SK-N-SH (cell line): Measurements from ENCODE around the gene OR2W3. TPM values are rescaled to one million over a fixed set of nuclear protein-coding genes. Genes with fewer than 3 reads are reported as not detected.

Experiments used
- CTCF ChIA-PET: fragments of 300-600, 350-600 bp; formaldehyde crosslinking; extraction: SDS; loops from one replicate; lab custom pipeline; 2021; lab: Yijun Ruan, JAX
- POLR2A ChIA-PET: fragments of 350-600 bp; sonication (Branson Sonifier 250); formaldehyde crosslinking; extraction: SDS; loops from one replicate; lab custom pipeline; 2020; ENCODE audit warnings: antibody characterized with exemption, inconsistent platforms; lab: Yijun Ruan, JAX
- DNase-seq: peaks from one replicate; pipeline ENCODE4 v3.0.0; 2012
- H2AFZ ChIP-seq: fragments of 200-600 bp; sonication (generic); 2 replicates; pipeline ENCODE4 v1.8.1; 2016; ENCODE audit warnings: antibody characterized with exemption, mild to moderate bottlenecking, low read depth
- H3F3A ChIP-seq: fragments of 200-600 bp; sonication (generic); replicated peaks from 2 replicates; pipeline ENCODE3; 2016; ENCODE audit warnings: antibody characterized with exemption, mild to moderate bottlenecking; ENCODE audit not compliant: insufficient read depth
- H3K27ac ChIP-seq, 2 experiments: fragments of 200-500 bp in 1 of 2; fragments of 200-600 bp in 1 of 2; sonication (Bioruptor generic) in 1 of 2; sonication (generic), shearing (Covaris generic) in 1 of 2; 2 replicates each; pipeline versions ENCODE4 v1.5.1 to v1.6.1; 2014 to 2016; ENCODE audit warnings: low read depth in 2 of 2, inconsistent platforms in 1 of 2, low read length in 1 of 2, mild to moderate bottlenecking in 1 of 2, mixed read lengths in 1 of 2
- H3K27me3 ChIP-seq: fragments of 200-600 bp; sonication (generic), shearing (Covaris generic); 2 replicates; pipeline ENCODE4 v1.6.1; 2016; ENCODE audit warnings: mixed run types; ENCODE audit not compliant: insufficient read depth
- H3K36me3 ChIP-seq, 2 experiments: fragments of 200-500 bp in 1 of 2; fragments of 200-600 bp in 1 of 2; sonication (Bioruptor generic) in 1 of 2; sonication (generic) in 1 of 2; replicated peaks in 1 of 2; 2 replicates each; pipeline versions ENCODE3 to v1.5.1; 2014 to 2016; ENCODE audit warnings: low read length in 1 of 2, mild to moderate bottlenecking in 1 of 2; ENCODE audit not compliant: insufficient read depth in 2 of 2, control insufficient read depth in 1 of 2
- H3K4me1 ChIP-seq, 2 experiments: fragments of 200-500 bp in 1 of 2; fragments of 200-600 bp in 1 of 2; sonication (Bioruptor generic) in 1 of 2; sonication (generic), shearing (Covaris generic) in 1 of 2; 2 replicates each; pipeline versions ENCODE4 v1.5.1 to v1.6.1; 2014 to 2016; ENCODE audit warnings: low read depth in 1 of 2, low read length in 1 of 2, mixed run types in 1 of 2; ENCODE audit not compliant: insufficient read depth in 2 of 2, control insufficient read depth in 1 of 2
- H3K4me2 ChIP-seq: fragments of 200-600 bp; sonication (generic), shearing (Covaris generic); 2 replicates; pipeline ENCODE4 v1.6.1; 2017; ENCODE audit warnings: mixed run types
- H3K4me3 ChIP-seq, 2 experiments: fragments of 200-500 bp in 1 of 2; fragments of 200-600 bp in 1 of 2; sonication (Bioruptor generic) in 1 of 2; sonication (generic), shearing (Covaris generic) in 1 of 2; 2 replicates each; pipeline versions ENCODE4 v1.5.1 to v1.8.1; 2014 to 2016; ENCODE audit warnings: low read depth in 2 of 2, inconsistent platforms in 1 of 2, low read length in 1 of 2, mild to moderate bottlenecking in 1 of 2, mixed read lengths in 1 of 2, moderate library complexity in 1 of 2
- H3K79me2 ChIP-seq: fragments of 200-600 bp; sonication (generic); 2 replicates; pipeline ENCODE4 v1.8.1; 2017; ENCODE audit warnings: mild to moderate bottlenecking; ENCODE audit not compliant: insufficient read depth
- H3K9ac ChIP-seq: fragments of 200-600 bp; sonication (generic); 2 replicates; pipeline ENCODE4 v1.6.1; 2017; ENCODE audit warnings: mixed run types
- H3K9me2 ChIP-seq: fragments of 200-600 bp; sonication (generic); 2 replicates; pipeline ENCODE4 v1.6.1; 2017; ENCODE audit warnings: mixed run types
- H3K9me3 ChIP-seq: fragments of 200-600 bp; sonication (generic); 2 replicates; pipeline ENCODE4 v1.6.1; 2017; ENCODE audit warnings: mixed run types, mild to moderate bottlenecking, moderate library complexity
- H4K20me1 ChIP-seq: fragments of 200-600 bp; sonication (generic); 2 replicates; pipeline ENCODE4 v1.6.1; 2017; ENCODE audit warnings: mild to moderate bottlenecking, mixed run types; ENCODE audit not compliant: insufficient read depth
- EZH2phosphoT487 ChIP-seq: fragments of 200-600 bp; sonication (generic); IDR thresholded peaks from 2 replicates; pipeline ENCODE4 v1.6.1; 2017; ENCODE audit warnings: low read depth, mixed run types, mild to moderate bottlenecking, antibody characterized with exemption, moderate library complexity, borderline replicate concordance
- FOSL2 ChIP-seq: IDR thresholded peaks from 2 replicates; pipeline ENCODE4 v1.4.0; 2012; ENCODE audit warnings: low read depth, mild to moderate bottlenecking, moderate library complexity, borderline replicate concordance
- FOXJ3 ChIP-seq: sonication (generic); formaldehyde crosslinking; IDR thresholded peaks from 2 replicates; pipeline ENCODE4 v1.5.1; 2020; ENCODE audit warnings: mild to moderate bottlenecking, missing genetic modification reagents
- FOXM1 ChIP-seq: IDR thresholded peaks from 2 replicates; pipeline ENCODE4 v1.4.0; 2012; ENCODE audit warnings: low read depth, mild to moderate bottlenecking
- GATA2 ChIP-seq: sonication (generic); formaldehyde crosslinking; IDR thresholded peaks from 2 replicates; pipeline ENCODE4 v1.5.0; 2020; ENCODE audit warnings: mild to moderate bottlenecking, missing genetic modification reagents
- IRF3 ChIP-seq: fragments of 150-350 bp; IDR thresholded peaks from 2 replicates; pipeline ENCODE4 v1.6.1; 2016; ENCODE audit warnings: mild to moderate bottlenecking, low read depth, low read length
- MEF2A ChIP-seq: IDR thresholded peaks from 2 replicates; pipeline ENCODE4 v1.4.0; 2012; ENCODE audit warnings: low read depth, borderline replicate concordance
- POLR2AphosphoS5 ChIP-seq: IDR thresholded peaks from 2 replicates; pipeline ENCODE4 v1.6.1; 2012; ENCODE audit warnings: low read depth, low read length
- TAF1 ChIP-seq: IDR thresholded peaks from 2 replicates; pipeline ENCODE4 v1.6.1; 2012; ENCODE audit warnings: low read depth, mild to moderate bottlenecking, low read length, moderate library complexity, borderline replicate concordance
- YY1 ChIP-seq: IDR thresholded peaks from 2 replicates; pipeline ENCODE4 v1.4.0; 2012; ENCODE audit warnings: low read depth, mild to moderate bottlenecking
- WGBS: methylation state at CpG from one replicate; pipeline ENCODE4 v1.1.6; 2017; ENCODE audit warnings: low lambda C conversion rate; 5-methylcytosine and 5-hydroxymethylcytosine counted together
- polyA plus RNA-seq, 3 experiments: library from polyadenylated mRNA; depleted of rRNA; stranded (reverse); fragments of >200 nt; gene quantifications; 2 replicates each; pipeline ENCODE4 v1.2.3, GENCODE V29; 2012
- TF ChIP-seq, protein P1 (sequence below): IDR thresholded peaks from 2 replicates; pipeline ENCODE4 v1.4.0; 2012; ENCODE audit warnings: low read depth, borderline replicate concordance
- TF ChIP-seq, protein P2 (sequence below): fragments of 150-350 bp; IDR thresholded peaks from 2 replicates; pipeline ENCODE4 v1.6.1; 2017; ENCODE audit warnings: antibody characterized with exemption, low read length, low read depth, borderline replicate concordance

Gene OR2W3
- polyA plus RNA-seq, 1 of the 3 experiments (the other 2 are of a cell fraction) = not detected

GRCh38 chr1:247883346-247883745, 12.0 kb upstream of the OR2W3 start:
- POLR2A ChIA-PET = no interaction called here
- Histone ChIP-seq H3K9ac (no peak overlapping the region), H3K9me3 (no peaks in the 10 kb centered on the region), H3K27ac (no peak overlapping the region), H2AFZ (no peak overlapping the region), H3K4me3 (no peak overlapping the region), H3K4me2 (no peak overlapping the region), H3K9me2 (no peaks in the 10 kb centered on the region), H4K20me1 (no peaks in the 10 kb centered on the region), H3K36me3 (no peaks in the 10 kb centered on the region), H3K27me3 (peaks cover 3% of the 10 kb centered on the region; the same call in 1 of the 2 replicates), H3K79me2 (no peaks in the 10 kb centered on the region), H3F3A (no peaks in the 10 kb centered on the region), H3K4me1 (no peaks in the 10 kb centered on the region)
- 3% methylated on average over 4 of the region's 9 CpGs for WGBS
- TF ChIP-seq EZH2phosphoT487 (no peak), MEF2A (no peak), GATA2 (no peak), YY1 (no peak), TAF1 (no peak), POLR2AphosphoS5 (no peak), FOXM1 (no peak), FOSL2 (no peak)
- DNase-seq = no peak
- CTCF ChIA-PET = no interaction called here

DNA sequence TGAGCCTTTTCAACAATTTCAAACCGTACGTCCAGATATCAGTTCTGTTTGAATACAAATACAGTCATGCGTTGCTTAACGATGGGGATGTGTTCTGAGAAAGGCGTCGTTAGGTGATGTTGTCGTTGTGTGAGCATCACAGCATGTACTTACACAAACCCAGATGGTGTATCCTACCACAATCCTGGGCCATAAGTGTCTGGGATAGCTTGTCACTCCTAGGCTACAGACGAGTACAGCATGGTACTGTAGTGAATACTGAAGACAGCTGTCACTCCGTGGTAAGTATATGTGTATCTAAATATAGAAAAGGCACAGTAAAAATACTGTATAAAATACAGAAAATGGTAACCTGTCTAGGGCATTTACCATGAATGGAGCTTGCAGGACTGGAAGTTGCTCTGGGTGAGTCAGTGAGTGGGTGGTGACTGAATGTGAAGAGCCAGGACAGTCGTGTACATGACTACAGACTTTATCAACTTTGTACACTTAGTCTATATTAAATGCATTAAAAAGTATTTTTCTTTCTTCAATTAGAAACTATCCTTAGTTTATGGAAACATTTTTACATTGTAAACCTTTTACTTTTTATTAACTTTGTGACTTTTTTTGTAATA, 10.5 kb upstream of the OR2W3 start:
- no peak overlapping the region for H3K9ac ChIP-seq

More for the DNA sequence above, 10.5 kb upstream of the OR2W3 start:
- Histone ChIP-seq H3K4me2 (no peak overlapping the region), H4K20me1 (no peaks in the 10 kb centered on the region), H3K79me2 (no peaks in the 10 kb centered on the region), H3K9me3 (no peaks in the 10 kb centered on the region), H3F3A (no peaks in the 10 kb centered on the region), H2AFZ (no peak overlapping the region), H3K9me2 (no peaks in the 10 kb centered on the region), H3K27me3 (peaks cover 3% of the 10 kb centered on the region; the same call in 1 of the 2 replicates), H3K36me3 (no peaks in the 10 kb centered on the region), H3K4me1 (no peaks in the 10 kb centered on the region), H3K4me3 (no peak overlapping the region), H3K27ac (no peak overlapping the region)
- TF ChIP-seq IRF3 (no peak), FOXJ3 (CRISPR knock-in tag) (no peak)
- TF ChIP-seq, protein P1, sequence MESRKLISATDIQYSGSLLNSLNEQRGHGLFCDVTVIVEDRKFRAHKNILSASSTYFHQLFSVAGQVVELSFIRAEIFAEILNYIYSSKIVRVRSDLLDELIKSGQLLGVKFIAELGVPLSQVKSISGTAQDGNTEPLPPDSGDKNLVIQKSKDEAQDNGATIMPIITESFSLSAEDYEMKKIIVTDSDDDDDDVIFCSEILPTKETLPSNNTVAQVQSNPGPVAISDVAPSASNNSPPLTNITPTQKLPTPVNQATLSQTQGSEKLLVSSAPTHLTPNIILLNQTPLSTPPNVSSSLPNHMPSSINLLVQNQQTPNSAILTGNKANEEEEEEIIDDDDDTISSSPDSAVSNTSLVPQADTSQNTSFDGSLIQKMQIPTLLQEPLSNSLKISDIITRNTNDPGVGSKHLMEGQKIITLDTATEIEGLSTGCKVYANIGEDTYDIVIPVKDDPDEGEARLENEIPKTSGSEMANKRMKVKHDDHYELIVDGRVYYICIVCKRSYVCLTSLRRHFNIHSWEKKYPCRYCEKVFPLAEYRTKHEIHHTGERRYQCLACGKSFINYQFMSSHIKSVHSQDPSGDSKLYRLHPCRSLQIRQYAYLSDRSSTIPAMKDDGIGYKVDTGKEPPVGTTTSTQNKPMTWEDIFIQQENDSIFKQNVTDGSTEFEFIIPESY = no peak
- TF ChIP-seq, protein P2, sequence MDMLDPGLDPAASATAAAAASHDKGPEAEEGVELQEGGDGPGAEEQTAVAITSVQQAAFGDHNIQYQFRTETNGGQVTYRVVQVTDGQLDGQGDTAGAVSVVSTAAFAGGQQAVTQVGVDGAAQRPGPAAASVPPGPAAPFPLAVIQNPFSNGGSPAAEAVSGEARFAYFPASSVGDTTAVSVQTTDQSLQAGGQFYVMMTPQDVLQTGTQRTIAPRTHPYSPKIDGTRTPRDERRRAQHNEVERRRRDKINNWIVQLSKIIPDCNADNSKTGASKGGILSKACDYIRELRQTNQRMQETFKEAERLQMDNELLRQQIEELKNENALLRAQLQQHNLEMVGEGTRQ = no peak
- POLR2A ChIA-PET = no interaction called here
- CTCF ChIA-PET = no interaction called here
- no peak for DNase-seq
- WGBS = 31% methylated on average over 10 of the region's 10 CpGs
